Rectal smooth muscle tissue (tissue), 1 donor: Measurements from ENCODE around the gene KITLG.
"Not testable (repeated sequence)": the region's sequence is repeated elsewhere in the genome, so short reads cannot be mapped to it uniquely, and the experiment has no call there.

ENCODE experiments used
- H3K27ac ChIP-seq: one replicate; pipeline ENCODE4 v1.7.0; 2013; ENCODE audit warnings: low read depth, low read length, inconsistent platforms
- H3K27me3 ChIP-seq: one replicate; pipeline ENCODE4 v1.7.0; 2013; ENCODE audit warnings: low read length; ENCODE audit not compliant: control insufficient read depth, insufficient read depth
- H3K36me3 ChIP-seq: one replicate; pipeline ENCODE4 v1.7.0; 2013; ENCODE audit warnings: low read length; ENCODE audit not compliant: control insufficient read depth, insufficient read depth
- H3K4me1 ChIP-seq: one replicate; pipeline ENCODE4 v1.7.0; 2013; ENCODE audit warnings: low read length; ENCODE audit not compliant: control insufficient read depth, insufficient read depth
- H3K4me3 ChIP-seq: one replicate; pipeline ENCODE4 v1.7.0; 2013; ENCODE audit warnings: low read length
- H3K9ac ChIP-seq: one replicate; pipeline ENCODE4 v1.7.0; 2013; ENCODE audit warnings: low read length

KITLG gene

GRCh38 chr12:88580051-88580871, at the start of gene KITLG:
Gene KITLG (minus strand): TSS chr12:88580471. CDS start chr12:88580278, 193 bp downstream.
- H3K27me3 ChIP-seq, result no peaks in the 10 kb centered on the region
- no peaks in the 10 kb centered on the region for H3K36me3 ChIP-seq
- peak within 1 kb of the TSS; percentile 73 for H3K4me3 ChIP-seq
- peak within 1 kb of the TSS; percentile 63 for H3K9ac ChIP-seq
- H3K4me1 ChIP-seq, result peaks cover 7% of the 10 kb centered on the region
- H3K27ac ChIP-seq, result peak within 1 kb of the TSS; percentile 67

- Histone ChIP-seq H3K27me3 (no peaks in the 10 kb centered on the region), H3K4me1 (peaks cover 4% of the 10 kb centered on the region), H3K36me3 (no peaks in the 10 kb centered on the region), H3K4me3 (no peak overlapping the region), H3K9ac (no peak overlapping the region), H3K27ac (peak overlapping the region; percentile 1)
Measured at GRCh38 chr12:88628856-88629509, 48.7 kb upstream of the KITLG start.

- H3K36me3 ChIP-seq, H3K27me3 ChIP-seq, H3K27ac ChIP-seq, H3K9ac ChIP-seq, H3K4me3 ChIP-seq, H3K4me1 ChIP-seq: not testable (repeated sequence)
Measured at GRCh38 chr12:88628035-88628434, 47.8 kb upstream of the KITLG start.

DNA sequence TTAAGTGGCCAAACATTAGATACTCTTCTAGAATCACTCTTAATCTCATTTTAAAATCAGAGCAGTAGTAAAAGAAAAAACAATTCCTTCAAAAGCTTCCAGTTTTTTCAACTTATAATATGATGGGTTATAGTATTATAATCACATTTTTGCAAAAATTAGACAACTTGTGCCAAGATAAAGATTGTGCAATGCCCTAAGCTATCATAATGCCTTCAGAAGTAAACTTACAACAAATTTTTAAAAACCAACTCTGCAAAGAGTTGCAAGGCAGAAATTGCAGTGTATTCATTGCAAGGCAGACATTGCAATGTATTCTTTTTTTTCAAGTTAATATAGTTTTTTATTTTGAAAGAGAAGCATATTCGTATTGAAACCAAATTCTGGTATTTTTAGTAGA, 47.2 kb upstream of the KITLG start:
- Histone ChIP-seq H3K36me3 (no peaks in the 10 kb centered on the region), H3K9ac (no peak overlapping the region), H3K27ac (no peak overlapping the region), H3K4me3 (no peak overlapping the region), H3K4me1 (peaks cover 4% of the 10 kb centered on the region), H3K27me3 (no peaks in the 10 kb centered on the region)

DNA sequence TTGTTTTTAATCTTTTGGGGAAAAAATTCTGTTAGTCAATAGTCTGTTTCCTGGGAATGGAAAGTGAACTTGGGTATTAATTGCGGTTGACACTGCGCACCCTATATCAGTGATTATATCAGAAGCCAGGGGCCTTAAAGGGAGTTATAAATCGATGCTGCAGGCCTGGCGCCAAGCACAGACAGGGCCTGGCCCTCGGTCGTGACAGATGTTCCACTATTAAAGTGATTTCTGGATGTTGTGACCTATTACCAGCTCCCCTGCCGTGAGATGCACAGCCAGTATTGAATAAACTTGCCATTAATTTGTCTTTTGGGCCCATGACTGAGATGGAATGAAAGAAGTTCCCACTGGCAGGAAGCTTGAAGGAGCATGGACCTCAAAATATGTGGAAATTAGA, 45.1 kb upstream of the KITLG start:
- H3K4me1 ChIP-seq, result peaks cover 4% of the 10 kb centered on the region
- H3K27ac ChIP-seq, result no peak overlapping the region
- no peak overlapping the region for H3K9ac ChIP-seq
- no peak overlapping the region for H3K4me3 ChIP-seq
- H3K36me3 ChIP-seq, result no peaks in the 10 kb centered on the region
- no peaks in the 10 kb centered on the region for H3K27me3 ChIP-seq

DNA sequence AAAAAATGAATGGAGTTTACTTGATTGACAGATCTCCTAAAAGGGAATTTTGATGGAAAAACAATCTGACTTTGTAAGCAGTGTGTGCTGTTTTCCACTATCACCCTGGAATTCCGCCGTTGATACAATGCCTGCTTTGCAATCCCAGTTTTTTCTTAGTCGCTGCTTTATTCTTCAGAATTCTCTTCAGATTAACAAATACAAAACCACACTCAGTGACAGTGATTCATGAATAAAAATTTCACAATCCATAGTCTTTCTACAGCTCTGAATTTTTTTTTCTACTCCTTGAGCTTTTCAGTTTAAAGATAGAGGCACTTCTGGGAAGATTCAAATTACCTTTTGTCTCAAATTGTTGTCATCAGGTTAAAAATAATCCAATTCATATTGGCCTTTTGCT, 44.6 kb upstream of the KITLG start:
- Histone ChIP-seq H3K4me3 (no peak overlapping the region), H3K4me1 (peaks cover 4% of the 10 kb centered on the region), H3K36me3 (no peaks in the 10 kb centered on the region), H3K27ac (no peak overlapping the region), H3K27me3 (no peaks in the 10 kb centered on the region), H3K9ac (no peak overlapping the region)

GRCh38 chr12:88623777-88624548, 43.7 kb upstream of the KITLG start:
- no peak overlapping the region for H3K27ac ChIP-seq
- H3K4me1 ChIP-seq, result no peaks in the 10 kb centered on the region
- H3K4me3 ChIP-seq, result no peak overlapping the region
- H3K36me3 ChIP-seq, result no peaks in the 10 kb centered on the region
- H3K9ac ChIP-seq, result no peak overlapping the region
- no peaks in the 10 kb centered on the region for H3K27me3 ChIP-seq

- no peak overlapping the region for H3K4me3 ChIP-seq
- no peaks in the 10 kb centered on the region for H3K27me3 ChIP-seq
- H3K36me3 ChIP-seq, result no peaks in the 10 kb centered on the region
- H3K4me1 ChIP-seq, result no peaks in the 10 kb centered on the region
- no peak overlapping the region for H3K27ac ChIP-seq
- H3K9ac ChIP-seq, result no peak overlapping the region
Measured at GRCh38 chr12:88617352-88617751, 37.1 kb upstream of the KITLG start.

DNA sequence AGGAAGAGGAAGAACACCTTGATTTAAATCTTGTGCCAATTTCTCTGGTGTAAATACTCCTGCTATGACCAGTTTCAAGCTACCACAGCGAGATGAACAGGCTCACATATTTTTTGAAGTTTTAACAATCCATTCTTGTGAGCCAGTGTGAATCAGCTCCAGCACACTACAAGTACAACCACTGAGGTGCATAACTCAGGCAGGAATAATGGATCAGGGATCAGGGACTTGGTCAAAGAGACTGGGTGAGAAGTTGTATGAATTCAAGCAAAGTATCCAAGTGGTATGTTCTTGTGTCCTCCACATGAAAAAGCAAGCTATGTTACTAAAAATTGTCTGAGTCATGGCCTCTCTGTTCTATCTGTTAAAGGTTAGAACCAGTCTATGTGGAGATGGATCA, 35.2 kb upstream of the KITLG start:
- Histone ChIP-seq H3K9ac (no peak overlapping the region), H3K4me1 (no peaks in the 10 kb centered on the region), H3K27me3 (no peaks in the 10 kb centered on the region), H3K4me3 (no peak overlapping the region), H3K36me3 (no peaks in the 10 kb centered on the region), H3K27ac (no peak overlapping the region)

DNA sequence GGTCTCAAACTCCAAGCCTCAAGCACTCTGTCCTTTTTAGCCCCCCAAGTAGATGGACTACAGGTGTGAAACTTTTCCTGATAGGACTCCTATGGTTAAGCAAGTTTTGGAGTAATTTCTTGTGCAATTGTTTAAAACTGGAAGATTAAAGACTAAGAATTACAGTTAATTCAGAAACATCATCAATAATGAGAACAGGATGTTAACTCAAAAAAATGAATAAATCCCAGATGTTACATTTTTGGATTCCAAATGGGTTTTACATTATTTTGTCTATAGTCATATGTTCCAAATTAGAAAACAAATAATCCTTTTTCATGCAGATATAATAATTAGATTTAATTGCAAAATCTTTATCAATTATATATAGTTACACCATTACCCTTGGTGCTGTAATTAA, 24.4 kb upstream of the KITLG start:
- Histone ChIP-seq H3K27me3 (no peaks in the 10 kb centered on the region), H3K4me3 (no peak overlapping the region), H3K4me1 (no peaks in the 10 kb centered on the region), H3K27ac (no peak overlapping the region), H3K36me3 (no peaks in the 10 kb centered on the region), H3K9ac (no peak overlapping the region)

DNA sequence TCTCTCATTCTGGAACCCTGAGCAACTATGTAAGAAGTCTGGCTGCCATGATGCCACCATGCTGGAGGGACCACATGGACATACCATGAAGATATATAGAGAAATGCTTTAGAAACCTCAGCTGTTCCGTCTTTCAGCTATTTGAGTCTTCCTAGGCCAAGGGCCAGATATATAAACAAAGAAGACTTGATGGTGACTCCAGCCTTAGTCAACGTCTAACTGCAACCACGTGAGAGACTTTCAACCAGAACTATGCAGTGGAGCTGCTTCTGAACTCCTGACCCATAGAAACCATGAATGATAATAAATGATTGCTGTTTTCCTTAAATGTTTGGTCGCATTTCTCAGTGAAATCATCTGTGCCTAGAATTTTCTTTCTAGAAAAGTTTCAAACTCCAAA, 20.0 kb upstream of the KITLG start:
- no peak overlapping the region for H3K27ac ChIP-seq
- H3K9ac ChIP-seq, result no peak overlapping the region
- no peaks in the 10 kb centered on the region for H3K4me1 ChIP-seq
- no peak overlapping the region for H3K4me3 ChIP-seq
- H3K27me3 ChIP-seq, result no peaks in the 10 kb centered on the region
- H3K36me3 ChIP-seq, result no peaks in the 10 kb centered on the region

DNA sequence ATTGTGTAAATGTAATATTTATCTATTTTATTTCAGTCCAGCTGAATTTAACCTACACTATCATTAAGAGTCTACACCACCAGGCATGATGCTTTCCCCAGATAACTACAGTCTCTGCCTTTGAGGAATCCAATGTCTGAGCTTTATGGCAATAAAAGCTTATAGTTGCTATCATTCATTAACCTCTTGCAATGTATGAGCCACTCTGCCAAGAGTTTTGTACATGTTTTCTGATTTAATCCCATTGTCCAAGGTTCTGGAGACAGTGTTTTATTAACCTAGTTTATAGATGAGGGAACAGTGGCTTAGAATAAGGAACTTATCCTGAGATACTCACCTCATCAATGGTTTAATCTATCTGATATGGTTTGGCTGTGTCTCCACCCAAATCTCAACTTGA, 17.1 kb upstream of the KITLG start:
- Histone ChIP-seq H3K27me3 (no peaks in the 10 kb centered on the region), H3K4me1 (no peaks in the 10 kb centered on the region), H3K4me3 (no peak overlapping the region), H3K36me3 (no peaks in the 10 kb centered on the region), H3K9ac (no peak overlapping the region), H3K27ac (no peak overlapping the region)
